CD14-positive monocyte (primary cell): ENCODE measurements around the gene RFXANK. TPM values are rescaled to one million over a fixed set of nuclear protein-coding genes. Genes with fewer than 3 reads are reported as not detected.

Source experiments
- DNase-seq, 3 donors: peaks; one replicate each; pipeline ENCODE4 v3.0.0-alpha.2; 2011 to 2022
- H2AFZ ChIP-seq: 2 replicates; pipeline ENCODE4 v1.6.0; 2012; ENCODE audit warnings: mild to moderate bottlenecking, low read depth, low read length, inconsistent platforms; ENCODE audit not compliant: insufficient read depth, poor library complexity, severe bottlenecking
- H3K27ac ChIP-seq, 2 donors: 1 replicate in 1 of 2; 2 replicates in 1 of 2; pipeline ENCODE4 v1.5.1; 2012 to 2013; ENCODE audit warnings: low read length in 2 of 2, control low read depth in 1 of 2, inconsistent platforms in 1 of 2, low read depth in 1 of 2, mild to moderate bottlenecking in 1 of 2
- H3K27me3 ChIP-seq, 2 donors: one replicate each; pipeline versions ENCODE4 v1.6.0 to v1.6.1; 2011 to 2013; ENCODE audit warnings: low read length in 2 of 2; ENCODE audit not compliant: control insufficient read depth in 2 of 2, insufficient read depth in 2 of 2
- H3K36me3 ChIP-seq, 2 donors: replicated peaks in 1 of 2; 1 replicate in 1 of 2; 2 replicates in 1 of 2; pipeline versions ENCODE4 v1.5.1 to v1.6.1; 2012 to 2013; ENCODE audit warnings: low read length in 2 of 2, control low read depth in 1 of 2, inconsistent platforms in 1 of 2, mild to moderate bottlenecking in 1 of 2; ENCODE audit not compliant: insufficient read depth in 2 of 2, control insufficient read depth in 1 of 2
- H3K4me1 ChIP-seq, 2 donors: 1 replicate in 1 of 2; 2 replicates in 1 of 2; pipeline versions ENCODE4 v1.5.1 to v1.6.1; 2012 to 2013; ENCODE audit warnings: low read length in 2 of 2, control low read depth in 1 of 2, inconsistent platforms in 1 of 2, mild to moderate bottlenecking in 1 of 2, moderate library complexity in 1 of 2; ENCODE audit not compliant: insufficient read depth in 2 of 2, control insufficient read depth in 1 of 2
- H3K4me2 ChIP-seq: replicated peaks from 2 replicates; pipeline ENCODE3; 2012; ENCODE audit warnings: low read length, moderate library complexity, mild to moderate bottlenecking; ENCODE audit not compliant: poor library complexity, severe bottlenecking; ENCODE audit errors: extremely low read depth
- H3K4me3 ChIP-seq, 3 experiments: fragments of 200-600 bp in 1 of 3; sonication (generic) in 1 of 3; replicated peaks in 1 of 3; 1 replicate in 2 of 3; 2 replicates in 1 of 3; pipeline ENCODE4 v1.5.1; 2011 to 2013; ENCODE audit warnings: low read length in 3 of 3, mild to moderate bottlenecking in 3 of 3, control low read depth in 2 of 3, low read depth in 2 of 3, inconsistent platforms in 1 of 3, moderate library complexity in 1 of 3
- H3K79me2 ChIP-seq: 2 replicates; pipeline ENCODE4 v1.6.0; 2012; ENCODE audit warnings: mild to moderate bottlenecking, control low read depth, inconsistent platforms, low read length, moderate library complexity; ENCODE audit not compliant: insufficient read depth
- H3K9ac ChIP-seq: 2 replicates; pipeline ENCODE4 v1.6.0; 2017; ENCODE audit warnings: low read length, mild to moderate bottlenecking; ENCODE audit not compliant: insufficient read depth, poor library complexity, severe bottlenecking
- H3K9me3 ChIP-seq, 2 donors: replicated peaks in 1 of 2; 1 replicate in 1 of 2; 2 replicates in 1 of 2; pipeline versions ENCODE4 v1.5.1 to v1.6.1; 2012 to 2013; ENCODE audit warnings: low read length in 2 of 2, control low read depth in 1 of 2; ENCODE audit not compliant: control insufficient read depth in 1 of 2, insufficient read depth in 1 of 2
- H4K20me1 ChIP-seq: 2 replicates; pipeline ENCODE4 v1.6.0; 2012; ENCODE audit warnings: mild to moderate bottlenecking, low read length, control low read depth, moderate library complexity; ENCODE audit not compliant: insufficient read depth
- H3K27ac Mint-ChIP-seq, 7 donors: one replicate each; pipeline ENCODE4 v1.8.0; 2020; ENCODE audit warnings: mild to moderate bottlenecking in 7 of 7, mixed read lengths in 7 of 7, moderate library complexity in 6 of 7, inconsistent platforms in 2 of 7
- H3K27me3 Mint-ChIP-seq, 3 donors: one replicate each; pipeline ENCODE4 v1.8.0; 2021 to 2022; ENCODE audit warnings: low read depth in 3 of 3, mild to moderate bottlenecking in 3 of 3, mixed read lengths in 3 of 3, moderate library complexity in 3 of 3, inconsistent platforms in 1 of 3
- H3K36me3 Mint-ChIP-seq, 2 donors: one replicate each; pipeline ENCODE4 v1.8.0; 2020; ENCODE audit warnings: mixed read lengths in 2 of 2, inconsistent platforms in 1 of 2, mild to moderate bottlenecking in 1 of 2
- H3K4me1 Mint-ChIP-seq: one replicate; pipeline ENCODE4 v1.8.0; 2020; ENCODE audit warnings: mild to moderate bottlenecking, mixed read lengths
- H3K4me3 Mint-ChIP-seq, 2 donors: one replicate each; pipeline ENCODE4 v1.8.0; 2020; ENCODE audit warnings: mild to moderate bottlenecking in 2 of 2, mixed read lengths in 2 of 2, moderate library complexity in 1 of 2
- H3K9me3 Mint-ChIP-seq, 7 donors: one replicate each; pipeline ENCODE4 v1.8.0; 2020 to 2022; ENCODE audit warnings: mixed read lengths in 7 of 7, mild to moderate bottlenecking in 6 of 7, moderate library complexity in 6 of 7, inconsistent platforms in 2 of 7
- WGBS: methylation state at CpG from one replicate; pipeline ENCODE4 v1.1.5; 2013; ENCODE audit warnings: missing lambda C conversion rate; ENCODE audit not compliant: insufficient coverage; 5-methylcytosine and 5-hydroxymethylcytosine counted together
- intact Hi-C, 2 donors: fragments of 100-400 bp; cut with micrococcal nuclease; formaldehyde crosslinking; loops; one replicate each; pipeline versions ENCODE4 v1.15.0 to v1.15.1; 2023
- polyA plus RNA-seq, 3 donors: library from polyadenylated mRNA; depleted of rRNA in 1 of 3; unstranded in 2 of 3; stranded (reverse) in 1 of 3; fragments of 300-500 nt in 2 of 3; fragments of >200 nt in 1 of 3; fragmentation: Illumina TruSeq in 2 of 3; gene quantifications; 1 replicate in 2 of 3; 2 replicates in 1 of 3; pipeline ENCODE4 v1.2.3, GENCODE V29; 2012 to 2021
- TF ChIP-seq, protein P1 (sequence below): fragments of 200-600 bp; IDR thresholded peaks from one replicate; pipeline ENCODE4 v1.8.0; 2022; ENCODE audit warnings: antibody characterized with exemption, mild to moderate bottlenecking

The RFXANK gene
- polyA plus RNA-seq, 3 donors = 62.2 to 98.2 (median 66.6) TPM

DNA sequence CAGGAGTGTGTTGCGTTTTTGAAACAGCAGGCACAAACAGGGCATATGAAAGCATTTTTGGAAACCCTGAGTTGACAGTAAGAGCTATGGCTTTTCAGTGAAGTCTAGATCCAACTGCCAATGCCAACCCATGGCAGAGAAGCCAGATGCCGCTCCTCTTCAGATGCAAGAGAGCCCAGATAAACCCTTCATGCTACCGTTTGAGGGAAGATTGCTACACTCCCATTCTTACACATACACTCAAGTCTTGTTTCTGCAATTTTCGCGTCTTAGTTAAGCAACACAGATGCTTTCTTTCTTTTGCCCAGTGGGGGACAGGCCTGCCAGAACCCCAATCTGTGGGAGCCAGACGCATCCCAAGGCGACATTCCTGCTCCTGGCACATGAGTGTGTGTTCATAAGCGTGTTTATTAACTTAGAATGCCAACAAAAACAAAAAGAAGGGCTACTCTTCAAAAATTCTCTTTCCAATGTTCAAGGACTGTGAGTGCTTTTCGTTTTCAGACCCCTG, 10.5 kb upstream of the RFXANK start:
- H4K20me1 ChIP-seq = peaks cover 19% of the 10 kb centered on the region
- H3K9ac ChIP-seq = no peak overlapping the region
- H2AFZ ChIP-seq = no peak overlapping the region
- peaks cover 54 to 79% of the 10 kb centered on the region in 2 donors for H3K36me3 ChIP-seq
- intact Hi-C loops = no loop called here
- no peak overlapping the region for H3K4me2 ChIP-seq
- H3K27ac ChIP-seq = no peak overlapping the region
- no peaks in the 10 kb centered on the region for H3K27me3 ChIP-seq
- Mint-ChIP-seq H3K36me3 (peaks cover 57 to 89% of the 10 kb centered on the region in 2 donors), H3K9me3 (peaks cover 7 to 15% (median 7%) of the 10 kb centered on the region in 7 donors), H3K4me1 (peaks cover 5% of the 10 kb centered on the region), H3K27ac (peak overlapping the region in 3 of 7 donors; percentile 12 to 65 (median 33)), H3K4me3 (no peak overlapping the region), H3K27me3 (no peaks in the 10 kb centered on the region)
- TF ChIP-seq, protein P1, sequence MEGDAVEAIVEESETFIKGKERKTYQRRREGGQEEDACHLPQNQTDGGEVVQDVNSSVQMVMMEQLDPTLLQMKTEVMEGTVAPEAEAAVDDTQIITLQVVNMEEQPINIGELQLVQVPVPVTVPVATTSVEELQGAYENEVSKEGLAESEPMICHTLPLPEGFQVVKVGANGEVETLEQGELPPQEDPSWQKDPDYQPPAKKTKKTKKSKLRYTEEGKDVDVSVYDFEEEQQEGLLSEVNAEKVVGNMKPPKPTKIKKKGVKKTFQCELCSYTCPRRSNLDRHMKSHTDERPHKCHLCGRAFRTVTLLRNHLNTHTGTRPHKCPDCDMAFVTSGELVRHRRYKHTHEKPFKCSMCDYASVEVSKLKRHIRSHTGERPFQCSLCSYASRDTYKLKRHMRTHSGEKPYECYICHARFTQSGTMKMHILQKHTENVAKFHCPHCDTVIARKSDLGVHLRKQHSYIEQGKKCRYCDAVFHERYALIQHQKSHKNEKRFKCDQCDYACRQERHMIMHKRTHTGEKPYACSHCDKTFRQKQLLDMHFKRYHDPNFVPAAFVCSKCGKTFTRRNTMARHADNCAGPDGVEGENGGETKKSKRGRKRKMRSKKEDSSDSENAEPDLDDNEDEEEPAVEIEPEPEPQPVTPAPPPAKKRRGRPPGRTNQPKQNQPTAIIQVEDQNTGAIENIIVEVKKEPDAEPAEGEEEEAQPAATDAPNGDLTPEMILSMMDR = no peak
- no peak overlapping the region for H3K4me3 ChIP-seq
- peaks cover 15% of the 10 kb centered on the region for H3K79me2 ChIP-seq
- H3K9me3 ChIP-seq = peaks cover 7 to 9% of the 10 kb centered on the region in 2 donors
- peaks cover under 1% of the 10 kb centered on the region in 2 donors for H3K4me1 ChIP-seq
- 77% methylated on average over 6 of the region's 9 CpGs for WGBS
- no peak for DNase-seq

DNA sequence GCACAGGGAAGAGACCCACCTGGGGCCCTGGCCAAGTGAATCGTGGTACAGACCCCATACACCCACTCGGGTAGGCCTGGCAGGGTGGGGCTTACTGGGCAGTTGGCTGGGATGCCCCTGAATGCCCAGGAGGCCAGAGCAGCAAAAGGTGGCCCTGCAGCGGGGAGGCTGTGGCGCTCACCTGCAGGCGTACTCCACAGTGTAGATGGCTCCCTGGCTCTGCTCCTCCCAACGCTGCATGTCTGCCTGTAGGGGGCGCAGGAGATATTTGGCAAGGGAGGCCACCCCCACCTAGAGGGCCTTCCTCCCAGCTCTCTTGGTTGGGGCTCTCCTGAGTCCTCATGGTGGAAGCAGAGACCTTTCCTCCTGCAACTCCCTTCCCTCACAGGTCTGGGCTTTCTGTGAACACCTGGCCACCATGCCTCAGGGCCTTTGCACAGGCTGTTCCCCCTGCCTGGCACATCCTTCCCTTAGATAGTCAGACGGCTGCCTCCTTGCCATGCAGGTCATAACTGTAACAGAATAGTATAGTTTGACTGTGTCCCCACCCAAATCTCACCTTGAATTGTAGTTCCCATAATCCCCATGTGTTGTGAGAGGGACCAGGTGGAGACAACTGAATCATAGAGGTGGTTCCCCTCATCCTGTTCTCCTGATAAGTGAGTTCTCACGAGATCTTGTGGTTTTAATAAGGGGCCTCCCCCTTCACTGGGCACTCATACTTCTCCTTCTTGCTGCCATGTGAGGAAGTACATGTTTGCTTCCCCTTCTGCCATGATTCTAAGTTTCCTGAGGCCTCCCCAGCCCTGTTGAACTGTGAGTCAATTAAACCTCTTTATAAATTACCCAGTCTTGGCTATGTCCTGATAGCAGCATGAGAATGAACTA, 6.0 kb upstream of the RFXANK start:
- peaks cover 16 to 29% of the 10 kb centered on the region in 2 donors for H3K4me1 ChIP-seq
- WGBS = 96% methylated on average over 5 of the region's 9 CpGs
- H3K9me3 ChIP-seq = peaks cover 11 to 31% of the 10 kb centered on the region in 2 donors
- peak overlapping the region in 1 of 3 experiments; percentile 51 for H3K4me3 ChIP-seq
- intact Hi-C loops = no loop called here
- DNase-seq = peak; percentile 57 to 79 (median 60)
- TF ChIP-seq, protein P1 = peak; percentile 19
- peaks cover 15 to 29% (median 22%) of the 10 kb centered on the region in 7 donors for H3K9me3 Mint-ChIP-seq
- H3K9ac ChIP-seq = no peak overlapping the region
- H3K4me2 ChIP-seq = no peak overlapping the region
- peaks cover 44 to 75% of the 10 kb centered on the region in 2 donors for H3K36me3 Mint-ChIP-seq
- H3K79me2 ChIP-seq = peaks cover 43% of the 10 kb centered on the region
- H3K4me1 Mint-ChIP-seq = peaks cover 26% of the 10 kb centered on the region
- no peak overlapping the region for H2AFZ ChIP-seq
- H3K27ac ChIP-seq = peak overlapping the region; percentile 68 to 87
- peaks cover 0 to 1% (median 0%) of the 10 kb centered on the region in 3 donors for H3K27me3 Mint-ChIP-seq
- H3K27me3 ChIP-seq = no peaks in the 10 kb centered on the region
- H3K36me3 ChIP-seq = peaks cover 24 to 48% of the 10 kb centered on the region in 2 donors
- peak overlapping the region in 1 of 2 donors; percentile 2 for H3K4me3 Mint-ChIP-seq
- H3K27ac Mint-ChIP-seq = peak overlapping the region; percentile 64 to 87 (median 84)
- peaks cover 23% of the 10 kb centered on the region for H4K20me1 ChIP-seq
